Effector memory CD4-positive, alpha-beta T cell (primary cell): Measurements from ENCODE around the gene NPY5R.

ENCODE experiments used
- DNase-seq, 3 donors: peaks; one replicate each; pipeline ENCODE4 v3.0.0-alpha.2; 2020
- H3K27ac ChIP-seq: 2 replicates; pipeline ENCODE4 v1.7.0; 2013; ENCODE audit warnings: mild to moderate bottlenecking, low read length, moderate library complexity; ENCODE audit not compliant: insufficient read depth, poor library complexity, severe bottlenecking
- H3K27me3 ChIP-seq: replicated peaks from 2 replicates; pipeline ENCODE4 v1.7.0; 2013; ENCODE audit warnings: mild to moderate bottlenecking, low read length; ENCODE audit not compliant: insufficient read depth, control insufficient read depth, poor library complexity, severe bottlenecking
- H3K36me3 ChIP-seq: 2 replicates; pipeline ENCODE4 v1.7.0; 2013; ENCODE audit warnings: mild to moderate bottlenecking, low read length, moderate library complexity; ENCODE audit not compliant: control insufficient read depth, insufficient read depth
- H3K4me1 ChIP-seq: 2 replicates; pipeline ENCODE4 v1.7.0; 2013; ENCODE audit warnings: low read length, mild to moderate bottlenecking; ENCODE audit not compliant: control insufficient read depth, insufficient read depth, poor library complexity, severe bottlenecking
- H3K4me3 ChIP-seq: 2 replicates; pipeline ENCODE4 v1.7.0; 2013; ENCODE audit warnings: low read length, low read depth, mild to moderate bottlenecking; ENCODE audit not compliant: insufficient read depth, poor library complexity, severe bottlenecking
- H3K9me3 ChIP-seq: 2 replicates; pipeline ENCODE4 v1.7.0; 2013; ENCODE audit warnings: mild to moderate bottlenecking, low read length, moderate library complexity; ENCODE audit not compliant: control insufficient read depth

The NPY5R gene

DNA sequence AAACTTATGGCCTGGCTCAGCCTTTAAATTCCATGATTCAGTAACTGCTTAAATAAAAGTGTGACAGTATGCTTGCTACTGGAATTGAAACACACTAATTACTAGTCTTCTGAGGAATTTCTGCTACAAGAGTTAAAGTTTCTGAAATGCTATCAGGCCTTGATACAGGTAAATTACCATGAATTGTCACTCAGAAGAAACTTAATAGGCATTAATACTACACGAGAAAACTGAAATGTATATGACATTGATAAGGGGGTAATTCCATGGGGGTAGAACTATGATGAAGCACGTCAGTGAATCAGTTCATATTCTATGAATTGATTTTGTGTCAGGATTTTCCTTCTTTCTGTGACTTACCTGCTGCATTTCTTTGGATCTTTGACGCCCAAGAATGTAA is 8.3 kb upstream of the NPY5R start:
- Histone ChIP-seq H3K36me3 (no peaks in the 10 kb centered on the region), H3K27ac (no peak overlapping the region), H3K9me3 (no peaks in the 10 kb centered on the region), H3K4me3 (no peak overlapping the region), H3K27me3 (peaks cover 24% of the 10 kb centered on the region), H3K4me1 (no peaks in the 10 kb centered on the region)
- no peak for DNase-seq

DNA sequence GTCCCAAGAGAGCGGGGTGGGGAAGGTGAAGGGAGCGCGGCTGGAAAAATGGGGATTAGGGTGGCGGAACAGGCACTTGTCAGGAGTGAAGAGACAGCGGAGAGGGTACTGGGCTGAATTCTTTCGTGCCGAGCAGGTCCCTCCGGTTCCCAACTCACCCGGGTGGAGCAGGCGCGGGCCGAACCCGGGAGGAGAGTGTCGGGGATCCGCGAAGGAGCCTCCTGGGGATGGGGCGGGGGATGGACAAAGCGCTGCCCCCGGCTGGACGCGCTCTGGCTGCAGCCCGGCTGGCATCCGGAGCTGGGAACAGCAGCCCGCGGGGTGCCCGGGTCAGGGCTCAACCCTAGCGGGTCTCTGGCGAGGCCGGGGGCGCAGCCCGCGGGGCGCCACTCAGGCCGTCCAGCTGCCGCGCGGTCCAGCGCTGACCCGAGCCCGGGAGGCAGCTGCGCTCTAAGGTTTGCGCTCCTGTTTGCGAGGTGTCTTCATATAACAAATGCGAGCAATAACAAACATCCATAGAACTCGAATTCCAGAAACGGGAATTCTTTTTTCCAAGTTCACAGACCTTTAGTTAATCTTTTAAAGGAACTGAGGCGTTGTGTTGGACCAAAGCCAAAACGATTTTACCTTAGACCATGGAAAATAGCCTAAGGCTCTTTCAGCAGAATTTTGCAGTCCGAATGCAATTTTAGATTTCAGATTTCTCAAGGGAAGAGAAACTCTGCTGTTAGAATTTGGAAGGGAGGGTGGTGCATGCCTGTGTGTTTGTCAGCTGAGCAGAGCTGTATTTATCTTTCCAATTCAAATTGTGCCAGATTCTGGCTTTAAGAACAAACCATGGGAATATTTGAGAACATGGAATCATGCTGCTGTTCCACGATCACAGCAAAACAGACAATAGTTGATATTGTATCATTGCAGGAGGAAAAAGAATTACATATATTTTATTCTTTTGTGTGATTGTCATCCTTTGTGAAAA is 744 bp downstream of the NPY5R start:
- Histone ChIP-seq H3K27me3 (peaks cover 6% of the 10 kb centered on the region), H3K36me3 (no peaks in the 10 kb centered on the region), H3K4me1 (no peaks in the 10 kb centered on the region), H3K4me3 (no peak overlapping the region), H3K9me3 (no peaks in the 10 kb centered on the region), H3K27ac (no peak overlapping the region)
- no peak for DNase-seq

GRCh38 chr4:163350672-163351071 is 7.0 kb downstream of the NPY5R start:
- no peak overlapping the region for H3K4me3 ChIP-seq
- no peaks in the 10 kb centered on the region for H3K27me3 ChIP-seq
- no peak overlapping the region for H3K27ac ChIP-seq
- H3K4me1 ChIP-seq = no peaks in the 10 kb centered on the region
- no peak for DNase-seq
- no peaks in the 10 kb centered on the region for H3K36me3 ChIP-seq
- no peaks in the 10 kb centered on the region for H3K9me3 ChIP-seq

DNA sequence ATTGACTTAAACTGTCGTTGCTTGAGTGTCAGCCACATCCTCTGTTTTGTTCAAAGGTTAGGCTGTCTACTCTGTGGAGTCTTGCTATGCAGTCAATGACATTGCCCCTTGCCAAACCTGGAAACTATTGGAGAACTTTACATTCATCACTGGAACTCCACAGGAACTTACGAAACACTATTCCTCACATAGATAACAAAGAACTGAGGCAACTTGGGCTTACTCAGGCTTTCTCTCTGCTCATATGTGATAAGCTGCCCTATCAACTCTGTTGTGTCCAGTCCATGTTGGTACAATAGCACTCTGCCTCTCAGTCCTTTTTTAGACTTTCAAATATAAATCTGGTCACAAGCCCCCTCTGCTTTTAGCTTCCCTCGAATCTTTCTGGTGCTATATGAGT is 9.4 kb downstream of the NPY5R start:
- no peaks in the 10 kb centered on the region for H3K27me3 ChIP-seq
- no peaks in the 10 kb centered on the region for H3K36me3 ChIP-seq
- DNase-seq = no peak

DNA sequence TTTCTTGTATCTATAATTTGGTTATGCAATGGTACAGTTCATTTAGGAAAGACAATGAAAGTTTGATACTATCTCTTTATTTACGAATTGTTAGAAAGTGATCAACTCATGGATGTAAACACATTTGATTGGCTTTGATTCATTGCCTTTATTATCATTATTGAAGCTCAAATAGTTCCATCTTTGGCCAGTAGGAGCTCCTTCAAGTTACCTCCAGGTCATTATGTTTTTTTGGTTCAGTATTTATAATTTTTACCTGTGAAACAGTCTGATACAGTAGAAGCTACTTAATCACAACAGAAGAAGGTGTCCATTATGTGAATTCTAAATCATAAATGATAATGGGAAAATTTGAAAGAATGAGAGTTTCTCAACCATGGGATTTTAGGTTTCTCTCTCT is 12.4 kb downstream of the NPY5R start:
- no peaks in the 10 kb centered on the region for H3K4me1 ChIP-seq

More for the DNA sequence above, 9.4 kb downstream of the NPY5R start:
- Histone ChIP-seq H3K4me1 (no peaks in the 10 kb centered on the region), H3K27ac (no peak overlapping the region), H3K9me3 (no peaks in the 10 kb centered on the region), H3K4me3 (no peak overlapping the region)

DNA sequence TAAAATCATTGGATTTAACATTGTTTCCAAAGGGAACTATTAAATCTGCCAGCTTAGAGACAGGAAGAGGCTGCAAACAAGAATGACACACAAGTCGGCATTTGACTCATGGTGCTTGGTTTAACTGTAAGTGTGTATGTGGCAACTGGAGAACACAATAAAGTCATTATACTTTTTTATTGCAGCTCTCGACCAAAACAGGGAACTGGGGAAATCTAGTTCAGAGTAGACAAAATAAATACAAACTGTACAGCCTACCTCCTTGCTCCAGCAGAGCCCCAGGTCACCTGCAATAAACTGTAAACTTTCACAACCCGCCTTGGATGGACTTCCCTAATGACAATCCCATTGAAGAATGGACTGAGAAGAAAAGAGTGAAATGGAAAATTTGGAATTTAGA is 24.0 kb downstream of the NPY5R start:
- H3K9me3 ChIP-seq = no peaks in the 10 kb centered on the region
- no peaks in the 10 kb centered on the region for H3K36me3 ChIP-seq
- H3K27me3 ChIP-seq = no peaks in the 10 kb centered on the region
- no peaks in the 10 kb centered on the region for H3K4me1 ChIP-seq
- H3K4me3 ChIP-seq = no peak overlapping the region
- H3K27ac ChIP-seq = no peak overlapping the region
- DNase-seq = no peak

More for the DNA sequence above, 12.4 kb downstream of the NPY5R start:
- Histone ChIP-seq H3K4me3 (no peak overlapping the region), H3K27me3 (no peaks in the 10 kb centered on the region), H3K36me3 (no peaks in the 10 kb centered on the region), H3K9me3 (no peaks in the 10 kb centered on the region), H3K27ac (no peak overlapping the region)
- no peak for DNase-seq

DNA sequence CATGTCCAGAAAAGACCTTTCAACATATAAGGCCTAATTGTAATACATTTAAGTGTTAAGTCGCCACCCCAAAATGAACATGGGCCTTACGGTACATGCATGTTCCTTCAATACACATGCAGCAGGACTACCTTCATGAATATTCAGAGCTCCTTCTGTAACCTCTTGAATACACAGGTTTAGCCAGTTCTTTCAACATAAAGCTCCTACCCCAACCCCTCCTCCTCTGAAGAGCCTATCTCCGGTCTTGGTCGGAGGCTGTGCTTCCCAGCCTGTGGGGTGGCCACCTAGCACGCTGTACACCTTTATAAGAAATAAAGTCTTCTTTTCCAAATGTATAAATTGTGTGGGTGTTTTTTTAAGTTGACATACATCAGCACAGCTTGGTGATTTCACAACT is 28.3 kb downstream of the NPY5R start:
- Histone ChIP-seq H3K4me1 (no peaks in the 10 kb centered on the region), H3K4me3 (no peak overlapping the region), H3K27me3 (no peaks in the 10 kb centered on the region), H3K27ac (no peak overlapping the region), H3K36me3 (no peaks in the 10 kb centered on the region), H3K9me3 (no peaks in the 10 kb centered on the region)
- no peak for DNase-seq

DNA sequence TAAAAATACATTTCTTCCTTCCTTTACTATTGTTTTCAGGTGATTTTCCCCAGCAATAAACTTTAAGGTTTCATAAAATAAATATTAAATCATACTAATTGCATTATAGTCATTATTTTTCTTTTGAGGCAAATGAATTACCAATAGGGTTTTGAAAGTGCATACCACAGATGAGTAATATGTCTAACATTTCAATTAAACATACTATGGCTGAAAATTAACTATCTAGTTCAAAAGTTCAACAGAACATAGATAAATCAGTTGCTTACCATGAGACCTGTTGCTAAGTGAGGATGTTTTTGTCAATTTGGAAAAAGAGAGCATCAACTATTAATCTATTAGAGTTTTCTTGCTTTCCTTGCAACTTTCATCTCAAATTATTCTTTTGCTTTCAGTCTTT is 35.0 kb downstream of the NPY5R start:
- H3K27me3 ChIP-seq = no peaks in the 10 kb centered on the region
- no peaks in the 10 kb centered on the region for H3K4me1 ChIP-seq
- H3K9me3 ChIP-seq = no peaks in the 10 kb centered on the region
- no peaks in the 10 kb centered on the region for H3K36me3 ChIP-seq
- no peak for DNase-seq
- H3K27ac ChIP-seq = no peak overlapping the region
- no peak overlapping the region for H3K4me3 ChIP-seq

- no peak for DNase-seq
- Histone ChIP-seq H3K9me3 (no peaks in the 10 kb centered on the region), H3K4me1 (no peaks in the 10 kb centered on the region), H3K36me3 (no peaks in the 10 kb centered on the region), H3K27me3 (no peaks in the 10 kb centered on the region), H3K4me3 (no peak overlapping the region), H3K27ac (no peak overlapping the region)
Observed at GRCh38 chr4:163380703-163381102, 37.0 kb downstream of the NPY5R start.

DNA sequence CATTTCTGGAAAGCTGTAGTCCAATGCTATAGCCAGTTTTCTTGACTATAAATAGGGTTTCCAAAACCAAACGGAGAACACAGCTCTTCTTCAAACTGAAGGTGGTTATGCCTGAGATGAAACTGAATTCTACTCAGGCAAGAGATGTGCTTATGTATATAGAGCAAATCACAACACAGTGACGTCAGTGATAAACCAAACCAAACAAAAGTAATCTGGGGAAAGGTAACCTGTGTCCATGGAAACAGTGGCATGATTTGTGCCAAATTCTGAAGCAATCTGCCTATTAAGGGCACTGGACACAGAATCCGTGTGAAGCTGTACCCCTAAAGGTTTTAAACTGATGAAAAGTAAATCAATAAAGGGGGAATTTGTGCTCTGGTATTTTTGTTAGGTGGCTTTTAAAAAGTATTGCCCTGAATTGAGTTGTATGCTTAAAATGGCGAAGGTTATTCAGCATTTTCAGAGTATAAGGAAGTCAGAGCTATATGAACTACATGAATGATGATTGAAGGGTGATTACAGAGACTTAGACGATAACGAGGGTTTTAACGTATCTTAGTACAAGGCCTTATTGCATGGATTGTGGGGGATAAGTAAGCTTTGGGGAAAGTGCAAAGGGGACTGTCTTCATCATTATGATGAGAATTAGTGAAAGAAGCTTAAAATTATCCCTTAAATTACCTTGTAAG is 38.6 kb downstream of the NPY5R start:
- Histone ChIP-seq H3K36me3 (no peaks in the 10 kb centered on the region), H3K27ac (no peak overlapping the region)
- no peak for DNase-seq

More for the DNA sequence above, 38.6 kb downstream of the NPY5R start:
- Histone ChIP-seq H3K4me1 (no peaks in the 10 kb centered on the region), H3K9me3 (no peaks in the 10 kb centered on the region), H3K4me3 (no peak overlapping the region), H3K27me3 (no peaks in the 10 kb centered on the region)
